HG02970 (cell line): Measurements from ENCODE around the gene FMN2.

ENCODE experiments used
- ATAC-seq: cut with Tn5 transposase; IDR thresholded peaks from one replicate; pipeline ENCODE4 v1.9.1; 2021; ENCODE audit warnings: mild to moderate bottlenecking, moderate library complexity, moderate number of reproducible peaks; ENCODE audit not compliant: unreplicated experiment, low FRiP score

The FMN2 gene

GRCh38 chr1:240508950-240509349, 417.3 kb downstream of the FMN2 start:
- no peak for ATAC-seq

GRCh38 chr1:240511789-240512188, 420.1 kb downstream of the FMN2 start:
- no peak for ATAC-seq

DNA sequence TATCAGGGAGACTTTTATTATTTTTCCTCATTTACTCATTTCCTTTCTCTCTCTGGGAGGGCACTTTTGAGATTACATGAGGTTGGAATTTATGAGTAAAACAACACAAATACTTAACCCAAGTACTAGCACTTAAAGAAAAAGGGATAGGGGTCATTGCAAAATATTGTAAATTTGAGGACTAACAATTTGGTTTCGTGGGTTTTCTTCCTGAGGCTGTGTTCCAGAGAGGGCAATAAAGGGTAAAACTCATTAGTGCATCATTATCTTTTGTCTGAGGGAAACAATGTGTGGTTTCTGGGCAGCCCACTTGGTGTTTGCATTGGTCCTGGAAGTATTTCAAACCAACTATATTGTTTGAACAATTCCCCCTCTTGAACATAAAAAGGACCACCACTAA, 423.8 kb downstream of the FMN2 start:
- ATAC-seq, result no peak

DNA sequence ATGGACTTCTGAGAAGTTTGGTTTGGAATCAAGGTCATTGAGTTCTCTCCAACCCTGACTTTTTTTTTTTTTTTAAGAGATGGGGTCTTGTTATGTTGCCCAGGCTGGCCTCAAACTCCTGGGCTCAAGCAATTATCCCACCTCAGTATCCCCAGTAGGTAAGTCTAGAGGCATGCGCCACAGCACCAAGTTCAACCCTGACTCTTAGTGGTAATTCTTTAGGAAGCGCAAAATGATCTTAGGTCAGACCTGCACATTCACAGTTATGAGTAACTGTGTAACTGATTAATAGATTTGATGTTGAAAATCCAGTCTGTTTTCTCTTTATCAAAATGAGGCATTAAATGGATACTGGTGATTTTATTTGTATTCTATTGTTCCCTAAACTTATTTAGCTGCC, 424.4 kb downstream of the FMN2 start:
- no peak for ATAC-seq

GRCh38 chr1:240517891-240518290, 426.2 kb downstream of the FMN2 start:
- no peak for ATAC-seq

DNA sequence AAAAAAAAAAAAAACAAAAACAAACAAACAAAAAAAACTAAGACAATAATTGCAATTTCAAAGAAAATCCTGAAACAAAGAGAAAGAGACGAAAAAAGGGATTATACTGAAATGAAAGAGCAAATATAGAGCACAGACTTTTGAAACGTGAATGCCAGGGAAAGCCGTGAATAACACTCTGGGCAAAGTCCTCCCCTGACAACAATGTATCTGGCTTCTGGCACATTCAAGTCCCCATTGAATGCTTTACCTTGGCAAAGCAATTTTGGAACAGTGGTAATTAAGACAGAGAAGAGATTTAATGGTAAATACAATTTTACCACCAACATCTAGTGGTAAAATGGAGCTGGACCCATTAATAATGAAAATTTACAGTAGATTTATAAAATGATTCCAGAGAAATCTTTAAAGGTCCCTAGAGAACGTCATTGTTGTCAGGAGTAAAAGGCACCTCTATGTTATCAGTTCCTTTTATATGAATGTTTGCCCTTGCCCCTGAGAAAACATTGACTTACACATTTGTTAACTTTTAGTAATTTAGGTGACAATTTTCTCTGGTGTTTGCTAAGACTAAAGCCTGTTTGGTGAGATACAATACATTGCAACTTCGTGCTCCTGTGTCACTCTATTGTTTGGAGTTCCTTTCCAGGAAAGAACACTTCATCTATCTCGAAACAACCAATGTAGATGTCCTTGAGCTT, 430.6 kb downstream of the FMN2 start:
- no peak for ATAC-seq

GRCh38 chr1:240524356-240525069, 432.8 kb downstream of the FMN2 start:
- ATAC-seq, result no peak
